Right cardiac atrium (tissue), 5 donors: Measurements from ENCODE around the gene ORAI3. TPM values are rescaled to one million over a fixed set of nuclear protein-coding genes. Genes with fewer than 3 reads are reported as not detected.

Experiments
- ATAC-seq, 2 donors: fragments of 200-7000 bp; cut with Tn5 transposase; one replicate each; pipeline versions ENCODE4 v1.8.0 to v1.9.1; 2020; ENCODE audit warnings: moderate library complexity in 2 of 2, mild to moderate bottlenecking in 1 of 2
- DNase-seq, 3 donors: peaks; one replicate each; pipeline ENCODE4 v3.0.0-alpha.2; 2020
- H3K27ac ChIP-seq: one replicate; pipeline ENCODE4 v1.5.1; 2013; ENCODE audit warnings: mild to moderate bottlenecking, low read length, control low read depth, moderate library complexity
- H3K27me3 ChIP-seq: one replicate; pipeline ENCODE4 v1.6.1; 2013; ENCODE audit not compliant: control insufficient read depth, insufficient read depth
- H3K4me1 ChIP-seq: one replicate; pipeline ENCODE4 v1.6.1; 2013; ENCODE audit warnings: low read length; ENCODE audit not compliant: control insufficient read depth, insufficient read depth
- H3K4me3 ChIP-seq: one replicate; pipeline ENCODE4 v1.5.1; 2013; ENCODE audit warnings: low read length, control low read depth
- H3K9me3 ChIP-seq: one replicate; pipeline ENCODE4 v1.6.1; 2013; ENCODE audit warnings: low read length; ENCODE audit not compliant: control insufficient read depth
- WGBS: extraction: QIAGEN DNeasy Blood & Tissue Kit; methylation state at CpG from one replicate; pipeline ENCODE4 v1.1.7; 2013; 5-methylcytosine and 5-hydroxymethylcytosine counted together
- intact Hi-C, 4 donors: fragments of 100-400 bp; cut with DNase I; formaldehyde crosslinking; loops; one replicate each; pipeline versions ENCODE4 v1.11.0 to v1.14.0; 2022 to 2023
- polyA plus RNA-seq: library from polyadenylated mRNA; stranded (reverse); fragments of 200-250 nt; gene quantifications from one replicate; pipeline ENCODE4 v1.2.3, GENCODE V29; 2013
- total RNA-seq, 4 donors: library from RNA; stranded (reverse); fragmentation: NEBNext Ultra II Directional; extraction: Animal tissue kit (Norgen Biotek cat#: 25700); gene quantifications; one replicate each; pipeline ENCODE4 v1.2.1, GENCODE V29; 2021
- donor health status: healthy with polysubstance abuse.
- donor health status: DM: no; HTN: yes; CAD: no.
- donor health status: DM: no; HTN: no; CAD: no.
- donor health status: DM: no; HTN: yes; CAD: no; lungs with severe emphysema.
- donor health status: DM: yes; HTN: yes; CAD: no.

The ORAI3 gene
- total and polyA plus RNA-seq, 5 donors: 11.8 to 15.5 (median 13.6) TPM

DNA sequence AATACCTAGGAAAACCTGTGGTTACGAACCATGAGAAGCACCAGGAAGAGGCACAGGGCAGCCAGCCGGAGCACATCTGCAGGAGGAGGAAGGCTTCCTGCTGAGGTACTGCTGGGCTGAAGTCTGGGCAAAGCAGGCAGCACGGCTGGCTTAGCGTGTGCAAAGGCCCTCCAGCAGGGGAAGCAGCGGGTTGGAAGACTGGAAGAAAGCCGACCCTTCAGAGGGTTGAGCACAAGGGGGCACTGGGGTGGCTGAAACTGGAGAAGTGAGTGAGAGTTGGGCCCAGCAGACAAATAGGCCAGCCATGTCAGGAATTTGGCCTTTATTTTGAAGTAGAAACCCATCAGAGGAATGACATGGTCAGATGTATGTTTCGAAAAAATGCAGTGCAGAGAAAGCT is 24.0 kb downstream of the ORAI3 start:
- DNase-seq (peak in 1 of 3 donors; percentile 40), ATAC-seq (no peak)
- Histone ChIP-seq H3K4me3 (no peak overlapping the region), H3K27ac (no peak overlapping the region), H3K9me3 (no peaks in the 10 kb centered on the region), H3K27me3 (no peaks in the 10 kb centered on the region), H3K4me1 (no peaks in the 10 kb centered on the region)
- WGBS: 79% methylated on average over 7 of the region's 7 CpGs
- intact Hi-C loops: no loop called here

DNA sequence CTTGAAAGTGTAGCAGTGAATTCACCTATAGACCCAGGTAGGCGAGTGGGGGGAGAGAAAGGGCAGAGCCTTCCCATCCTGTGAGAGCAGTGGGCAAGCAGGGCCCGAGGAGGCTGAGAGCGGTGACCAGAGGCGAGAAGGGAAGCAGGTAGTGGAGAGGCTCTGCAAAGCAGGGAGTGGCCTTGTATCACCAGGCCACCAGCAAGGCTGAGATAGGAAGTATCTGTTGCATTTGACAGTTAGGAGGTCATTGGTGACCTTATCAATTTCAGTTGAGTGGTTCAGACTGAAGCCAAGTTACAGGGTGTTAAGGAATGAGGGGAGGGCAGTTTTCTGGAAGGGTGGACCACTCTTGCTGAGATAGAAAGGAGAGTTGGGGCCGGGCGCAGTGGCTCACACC is 25.5 kb downstream of the ORAI3 start:
- WGBS: 82% methylated on average over 6 of the region's 6 CpGs
- Histone ChIP-seq H3K27ac (no peak overlapping the region), H3K4me1 (no peaks in the 10 kb centered on the region), H3K9me3 (no peaks in the 10 kb centered on the region), H3K4me3 (no peak overlapping the region), H3K27me3 (no peaks in the 10 kb centered on the region)
- DNase-seq: no peak
- no peak for ATAC-seq
- intact Hi-C loops: no loop called here

DNA sequence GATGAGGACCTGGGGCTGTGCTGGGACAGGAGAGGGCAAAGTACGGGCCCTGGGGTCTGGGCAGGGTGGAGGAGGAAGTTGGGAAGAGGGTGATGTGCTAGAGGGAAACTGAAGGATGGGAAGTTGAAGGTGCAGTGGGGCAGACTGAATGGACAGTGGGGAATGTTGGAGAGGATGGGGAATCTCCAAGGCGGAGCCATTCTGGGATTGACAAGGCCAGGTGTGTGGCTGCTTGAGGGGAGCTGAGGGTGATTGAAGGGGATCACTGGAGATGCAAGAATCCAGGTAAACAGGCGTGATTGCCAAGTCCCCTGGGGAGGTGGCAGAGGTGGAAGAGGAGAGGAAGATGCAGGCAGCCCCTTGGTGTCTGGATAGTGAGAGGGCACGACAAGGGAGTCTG is 27.6 kb downstream of the ORAI3 start:
- H3K9me3 ChIP-seq: no peaks in the 10 kb centered on the region
- no peak overlapping the region for H3K27ac ChIP-seq
- DNase-seq: no peak
- ATAC-seq: no peak
- intact Hi-C loops: no loop called here
- 89% methylated on average over 4 of the region's 4 CpGs for WGBS
- H3K4me3 ChIP-seq: no peak overlapping the region
- H3K4me1 ChIP-seq: no peaks in the 10 kb centered on the region
- H3K27me3 ChIP-seq: no peaks in the 10 kb centered on the region

DNA sequence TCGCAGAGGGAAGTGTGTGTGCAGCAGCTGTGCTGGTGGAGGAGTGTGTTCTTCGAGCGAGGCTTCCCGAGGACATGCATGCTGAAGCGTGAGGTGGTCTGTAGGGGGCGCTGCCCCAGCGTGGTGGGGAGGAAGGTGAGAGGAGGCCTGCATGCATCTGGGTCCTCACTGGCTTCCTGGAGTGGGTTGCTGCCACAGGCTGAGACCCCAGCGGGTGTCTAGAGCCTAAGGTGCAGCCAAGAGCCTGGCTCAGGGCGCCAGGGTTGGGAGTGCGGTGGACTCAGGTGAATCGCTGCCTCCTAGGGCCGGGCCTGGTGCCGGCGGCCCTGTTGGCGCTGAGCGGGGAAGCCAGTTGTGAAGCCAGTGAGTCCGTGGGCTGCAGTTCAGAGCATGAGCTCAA is 28.6 kb downstream of the ORAI3 start:
- intact Hi-C loops: no loop called here

DNA sequence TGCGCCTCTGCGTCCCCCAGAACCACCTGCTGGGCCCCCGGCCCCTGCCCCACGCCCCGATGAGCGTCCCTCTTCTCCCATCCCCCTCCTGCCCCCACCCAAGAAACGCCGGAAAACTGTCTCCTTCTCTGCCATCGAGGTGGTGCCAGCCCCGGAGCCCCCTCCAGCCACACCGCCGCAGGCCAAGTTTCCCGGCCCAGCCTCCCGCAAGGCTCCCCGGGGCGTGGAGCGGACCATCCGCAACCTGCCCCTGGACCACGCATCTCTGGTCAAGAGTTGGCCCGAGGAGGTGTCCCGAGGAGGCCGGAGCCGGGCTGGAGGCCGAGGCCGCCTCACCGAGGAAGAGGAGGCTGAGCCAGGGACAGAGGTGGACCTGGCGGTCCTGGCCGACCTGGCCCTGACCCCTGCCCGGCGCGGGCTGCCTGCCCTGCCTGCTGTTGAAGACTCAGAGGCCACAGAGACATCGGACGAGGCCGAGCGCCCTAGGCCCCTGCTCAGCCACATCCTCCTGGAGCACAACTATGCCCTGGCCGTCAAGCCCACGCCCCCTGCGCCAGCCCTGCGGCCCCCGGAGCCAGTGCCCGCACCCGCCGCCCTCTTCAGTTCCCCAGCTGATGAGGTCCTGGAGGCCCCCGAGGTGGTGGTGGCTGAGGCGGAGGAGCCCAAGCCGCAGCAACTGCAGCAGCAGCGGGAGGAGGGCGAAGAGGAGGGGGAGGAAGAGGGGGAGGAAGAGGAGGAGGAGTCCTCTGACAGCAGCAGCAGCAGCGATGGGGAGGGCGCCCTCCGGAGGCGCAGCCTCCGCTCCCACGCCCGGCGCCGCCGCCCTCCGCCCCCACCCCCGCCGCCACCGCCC is 30.5 kb downstream of the ORAI3 start:
- Histone ChIP-seq H3K4me1 (no peaks in the 10 kb centered on the region), H3K9me3 (no peaks in the 10 kb centered on the region), H3K27ac (no peak overlapping the region), H3K4me3 (no peak overlapping the region), H3K27me3 (no peaks in the 10 kb centered on the region)
- 92% methylated on average over 62 of the region's 62 CpGs for WGBS
- peak in 1 of 3 donors; percentile 37 for DNase-seq
- intact Hi-C loops: loop anchor here in 3 of 4 donors (5.0 to 10.0 kb wide), 6 partner anchors 95 to 885 kb away; partner anchors contain the start of genes ARMC5 (in 1 of the 3), ZNF646 (in 1 of the 3), ZNF668 (in 1 of the 3) and ZNF843 (in 1 of the 3)
- no peak for ATAC-seq

More for the DNA sequence above, 28.6 kb downstream of the ORAI3 start:
- DNase-seq: no peak
- H3K4me3 ChIP-seq: no peak overlapping the region
- 83% methylated on average over 17 of the region's 17 CpGs for WGBS
- H3K9me3 ChIP-seq: no peaks in the 10 kb centered on the region
- ATAC-seq: no peak
- H3K4me1 ChIP-seq: no peaks in the 10 kb centered on the region
- no peaks in the 10 kb centered on the region for H3K27me3 ChIP-seq
- no peak overlapping the region for H3K27ac ChIP-seq

DNA sequence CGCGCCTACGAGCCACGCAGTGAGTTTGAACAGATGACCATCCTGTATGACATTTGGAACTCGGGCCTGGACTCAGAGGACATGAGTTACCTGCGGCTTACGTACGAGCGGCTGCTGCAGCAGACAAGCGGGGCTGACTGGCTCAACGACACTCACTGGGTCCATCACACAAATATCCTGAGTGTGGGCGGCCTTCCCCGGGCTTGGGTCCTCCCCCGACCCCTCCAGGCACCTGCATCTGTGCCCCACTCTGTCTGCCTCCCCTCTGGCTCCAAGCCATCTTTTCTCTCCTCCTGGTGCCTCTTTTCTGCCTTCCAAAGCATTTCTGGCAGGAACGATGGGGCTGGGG is 31.1 kb downstream of the ORAI3 start:
- Histone ChIP-seq H3K27ac (no peak overlapping the region), H3K27me3 (no peaks in the 10 kb centered on the region), H3K4me1 (no peaks in the 10 kb centered on the region), H3K4me3 (no peak overlapping the region), H3K9me3 (no peaks in the 10 kb centered on the region)
- intact Hi-C loops: loop anchor here in 3 of 4 donors (5.0 to 10.0 kb wide), 6 partner anchors 95 to 885 kb away; partner anchors contain the start of genes ARMC5 (in 1 of the 3), ZNF646 (in 1 of the 3), ZNF668 (in 1 of the 3) and ZNF843 (in 1 of the 3)
- ATAC-seq (no peak), DNase-seq (peak in 1 of 3 donors; percentile 33)
- WGBS: 90% methylated on average over 15 of the region's 15 CpGs

DNA sequence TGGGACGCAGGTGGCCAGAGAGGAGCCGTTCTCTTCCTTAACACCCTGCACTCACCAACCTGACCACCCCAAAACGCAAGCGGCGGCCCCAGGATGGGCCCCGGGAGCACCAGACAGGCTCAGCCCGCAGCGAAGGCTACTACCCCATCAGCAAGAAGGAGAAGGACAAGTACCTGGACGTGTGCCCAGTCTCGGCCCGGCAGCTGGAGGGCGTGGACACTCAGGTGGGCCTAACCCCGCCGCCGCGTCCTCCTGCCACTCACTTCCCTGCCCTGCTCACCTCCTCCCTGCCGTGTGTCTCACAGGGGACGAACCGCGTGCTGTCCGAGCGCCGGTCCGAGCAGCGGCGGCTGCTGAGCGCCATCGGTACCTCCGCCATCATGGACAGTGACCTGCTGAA is 31.6 kb downstream of the ORAI3 start:
- Histone ChIP-seq H3K27me3 (no peaks in the 10 kb centered on the region), H3K4me1 (peaks cover under 1% of the 10 kb centered on the region), H3K27ac (no peak overlapping the region), H3K4me3 (no peak overlapping the region), H3K9me3 (no peaks in the 10 kb centered on the region)
- intact Hi-C loops: loop anchor here in 3 of 4 donors (5.0 to 10.0 kb wide), 6 partner anchors 94 to 884 kb away; partner anchors contain the start of genes ARMC5 (in 1 of the 3), ZNF646 (in 1 of the 3), ZNF668 (in 1 of the 3) and ZNF843 (in 1 of the 3)
- peak in 1 of 3 donors; percentile 51 for DNase-seq
- WGBS: 89% methylated on average over 29 of the region's 29 CpGs
- no peak for ATAC-seq

DNA sequence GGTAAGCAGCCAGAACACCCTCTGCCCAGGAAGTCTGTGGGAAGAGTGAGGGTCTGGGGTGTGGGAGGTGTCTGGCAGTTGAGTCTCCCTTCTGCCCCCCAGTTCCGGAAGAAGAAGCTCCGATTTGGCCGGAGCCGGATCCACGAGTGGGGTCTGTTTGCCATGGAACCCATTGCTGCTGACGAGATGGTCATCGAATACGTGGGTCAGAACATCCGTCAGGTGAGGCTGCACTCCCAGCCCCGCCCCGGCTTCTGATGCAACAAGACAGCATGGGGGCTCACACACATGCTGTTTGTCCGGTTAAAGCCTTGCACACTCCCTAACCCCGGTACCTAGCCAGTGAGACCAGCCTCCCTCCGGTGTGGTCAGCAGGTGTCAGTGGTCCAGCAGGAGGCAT is 32.1 kb downstream of the ORAI3 start:
- H3K27ac ChIP-seq: no peak overlapping the region
- peak in 1 of 3 donors; percentile 18 for DNase-seq
- WGBS: 95% methylated on average over 14 of the region's 14 CpGs
- intact Hi-C loops: loop anchor here in 3 of 4 donors (5.0 to 10.0 kb wide), 6 partner anchors 94 to 884 kb away; partner anchors contain the start of genes ARMC5 (in 1 of the 3), ZNF646 (in 1 of the 3), ZNF668 (in 1 of the 3) and ZNF843 (in 1 of the 3)
- H3K4me1 ChIP-seq: peaks cover 2% of the 10 kb centered on the region
- no peaks in the 10 kb centered on the region for H3K9me3 ChIP-seq
- no peak for ATAC-seq
- H3K4me3 ChIP-seq: no peak overlapping the region
- no peaks in the 10 kb centered on the region for H3K27me3 ChIP-seq

DNA sequence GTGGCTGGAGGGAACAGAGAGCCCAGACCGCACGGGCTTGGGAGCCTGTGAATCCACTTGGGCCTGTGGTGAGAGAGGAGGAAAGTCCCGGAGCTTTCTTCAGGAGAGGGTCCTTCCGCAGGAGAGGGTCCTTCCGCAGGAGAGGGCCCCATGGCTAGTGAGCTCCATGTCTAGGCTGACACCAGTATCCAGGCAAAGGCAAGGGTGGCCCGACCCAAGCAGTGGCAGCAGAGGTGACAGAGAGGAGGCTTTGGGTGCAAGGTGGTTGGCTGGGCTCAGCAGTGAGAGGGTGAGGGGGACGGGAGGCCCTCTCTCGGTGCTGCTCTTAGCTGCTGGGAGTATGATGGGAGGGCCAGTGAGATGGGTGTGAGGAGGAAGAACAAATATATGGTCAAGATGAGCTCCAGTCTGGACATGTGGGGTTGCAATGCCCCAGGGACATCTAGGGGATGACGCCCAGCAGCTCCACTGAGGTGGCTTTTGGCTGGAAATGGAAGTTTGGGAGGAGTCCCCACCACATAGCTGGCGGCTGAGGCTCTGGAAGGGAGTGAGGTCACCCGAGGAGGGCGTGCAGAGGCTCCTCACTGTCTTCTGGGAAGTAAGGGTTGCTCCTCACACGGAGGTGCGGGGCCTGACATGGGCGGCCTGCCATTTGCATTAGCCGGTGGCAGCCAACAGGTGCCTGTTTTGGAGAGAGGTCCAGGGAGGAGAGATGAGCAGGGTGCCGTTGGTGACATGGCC is 33.9 kb downstream of the ORAI3 start:
- no peak overlapping the region for H3K27ac ChIP-seq
- ATAC-seq (no peak), DNase-seq (peak in 1 of 3 donors; percentile 51)
- no peak overlapping the region for H3K4me3 ChIP-seq
- intact Hi-C loops: loop anchor here in 3 of 4 donors (5.0 to 10.0 kb wide), 6 partner anchors 92 to 882 kb away; partner anchors contain the start of genes ARMC5 (in 1 of the 3), ZNF646 (in 1 of the 3), ZNF668 (in 1 of the 3) and ZNF843 (in 1 of the 3)
- H3K4me1 ChIP-seq: peaks cover 2% of the 10 kb centered on the region
- H3K9me3 ChIP-seq: no peaks in the 10 kb centered on the region
- no peaks in the 10 kb centered on the region for H3K27me3 ChIP-seq
- 74% methylated on average over 17 of the region's 17 CpGs for WGBS

DNA sequence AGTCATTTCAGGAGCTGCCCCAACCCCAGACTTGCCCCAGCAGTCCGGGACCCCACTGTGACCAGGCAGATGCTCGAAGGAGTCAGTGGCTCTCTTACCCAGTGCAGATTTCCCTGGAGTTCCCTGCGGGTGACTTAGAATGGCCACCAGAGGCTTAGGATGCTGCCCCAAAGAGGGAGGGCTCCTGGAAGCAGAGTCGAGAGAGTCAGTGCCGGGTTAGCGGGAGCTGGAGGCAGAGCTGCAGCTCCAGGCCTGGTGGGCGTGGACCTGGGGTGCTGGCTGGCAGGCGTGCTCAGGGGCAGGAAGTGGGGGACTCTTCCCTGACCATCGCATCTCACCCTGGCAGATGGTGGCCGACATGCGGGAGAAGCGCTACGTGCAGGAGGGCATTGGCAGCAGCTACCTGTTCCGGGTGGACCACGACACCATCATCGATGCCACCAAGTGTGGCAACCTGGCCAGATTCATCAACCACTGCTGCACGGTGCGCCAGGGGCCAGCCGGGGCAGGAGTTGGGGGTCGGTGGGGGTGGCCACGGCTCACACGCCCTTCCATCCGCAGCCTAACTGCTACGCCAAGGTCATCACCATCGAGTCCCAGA is 34.5 kb downstream of the ORAI3 start:
- H3K27ac ChIP-seq: no peak overlapping the region
- 81% methylated on average over 25 of the region's 25 CpGs for WGBS
- ATAC-seq: no peak
- DNase-seq: no peak
- no peaks in the 10 kb centered on the region for H3K27me3 ChIP-seq
- no peak overlapping the region for H3K4me3 ChIP-seq
- no peaks in the 10 kb centered on the region for H3K9me3 ChIP-seq
- peaks cover 2% of the 10 kb centered on the region for H3K4me1 ChIP-seq
- intact Hi-C loops: loop anchor here in 3 of 4 donors (5.0 to 10.0 kb wide), 6 partner anchors 91 to 881 kb away; partner anchors contain the start of genes ARMC5 (in 1 of the 3), ZNF646 (in 1 of the 3), ZNF668 (in 1 of the 3) and ZNF843 (in 1 of the 3)
